HuH-7.5 (cell line): Measurements from ENCODE around the gene HSD3B7.

Source experiments
- DNase-seq: peaks from one replicate; pipeline ENCODE4 v3.0.0; 2011; ENCODE audit warnings: low spot score

Gene HSD3B7

GRCh38 chr16:30956601-30957455 is 28.2 kb upstream of the HSD3B7 start:
- peak; percentile 84 for DNase-seq

- peak; percentile 91 for DNase-seq
Observed at GRCh38 chr16:30957456-30958174, 27.4 kb upstream of the HSD3B7 start, which contains the start of gene SETD1A. TSS of gene SETD1A (plus strand) at chr16:30957754. CDS start at chr16:30958732, 978 bp downstream.

- DNase-seq, result peak; percentile 78
Observed at GRCh38 chr16:30958175-30959079, 26.6 kb upstream of the HSD3B7 start.

- DNase-seq, result no peak
Observed at GRCh38 chr16:30961384-30961783, 23.6 kb upstream of the HSD3B7 start.

- no peak for DNase-seq
Observed at GRCh38 chr16:30963925-30964511, 21.0 kb upstream of the HSD3B7 start.

- DNase-seq, result no peak
Observed at GRCh38 chr16:30964574-30965226, 20.3 kb upstream of the HSD3B7 start.

GRCh38 chr16:30965436-30965835 is 19.6 kb upstream of the HSD3B7 start:
- no peak for DNase-seq

GRCh38 chr16:30966033-30966619 is 18.9 kb upstream of the HSD3B7 start:
- no peak for DNase-seq

- DNase-seq, result no peak
Observed at GRCh38 chr16:30967795-30968194, 17.2 kb upstream of the HSD3B7 start.

- no peak for DNase-seq
Observed at GRCh38 chr16:30969246-30969842, 15.7 kb upstream of the HSD3B7 start.

- DNase-seq, result no peak
Observed at GRCh38 chr16:30971298-30971697, 13.7 kb upstream of the HSD3B7 start.

- DNase-seq, result no peak
Observed at GRCh38 chr16:30972872-30973271, 12.1 kb upstream of the HSD3B7 start.

GRCh38 chr16:30974348-30974747 is 10.7 kb upstream of the HSD3B7 start:
- no peak for DNase-seq

GRCh38 chr16:30976486-30976885 is 8.5 kb upstream of the HSD3B7 start:
- no peak for DNase-seq

- DNase-seq, result peak; percentile 57
Observed at GRCh38 chr16:30977502-30977901, 7.5 kb upstream of the HSD3B7 start.

- DNase-seq, result no peak
Observed at GRCh38 chr16:30979170-30980022, 5.6 kb upstream of the HSD3B7 start.

- no peak for DNase-seq
Observed at GRCh38 chr16:30980023-30980371, 5.0 kb upstream of the HSD3B7 start.

- no peak for DNase-seq
Observed at GRCh38 chr16:30980434-30980833, 4.6 kb upstream of the HSD3B7 start.

- no peak for DNase-seq
Observed at GRCh38 chr16:30980959-30981358, 4.0 kb upstream of the HSD3B7 start.
